NCI-H1436 (cell line): ENCODE data around the gene POLR2E.

Source experiments
- DNase-seq: peaks from one replicate; lab custom pipeline; 2025; lab: John Stamatoyannopoulos, UW

POLR2E gene

GRCh38 chr19:1046836-1047695 is 48.1 kb downstream of the POLR2E start:
- DNase-seq = no peak

DNA sequence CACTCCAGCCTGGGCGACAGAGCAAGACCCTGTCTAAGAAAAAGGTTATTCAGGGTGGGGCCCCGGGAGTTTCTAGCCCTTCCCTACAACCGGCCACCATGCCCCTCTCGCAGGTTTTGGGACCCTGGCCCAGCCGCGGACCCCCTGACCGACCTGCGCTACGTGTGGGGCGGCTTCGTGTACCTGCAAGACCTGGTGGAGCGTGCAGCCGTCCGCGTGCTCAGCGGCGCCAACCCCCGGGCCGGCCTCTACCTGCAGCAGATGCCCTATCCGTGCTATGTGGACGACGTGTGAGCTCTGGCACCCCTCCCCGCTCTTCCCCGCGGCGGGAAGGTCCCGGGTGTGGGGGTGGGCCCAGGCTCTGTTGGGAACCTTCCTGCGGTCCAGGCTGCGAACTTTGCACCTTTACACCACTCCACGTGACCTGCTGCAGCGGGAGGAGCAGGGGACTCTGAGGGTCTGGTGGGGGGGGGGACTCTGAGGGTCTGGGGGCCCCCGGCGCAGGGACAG is 49.0 kb downstream of the POLR2E start:
- no peak for DNase-seq

DNA sequence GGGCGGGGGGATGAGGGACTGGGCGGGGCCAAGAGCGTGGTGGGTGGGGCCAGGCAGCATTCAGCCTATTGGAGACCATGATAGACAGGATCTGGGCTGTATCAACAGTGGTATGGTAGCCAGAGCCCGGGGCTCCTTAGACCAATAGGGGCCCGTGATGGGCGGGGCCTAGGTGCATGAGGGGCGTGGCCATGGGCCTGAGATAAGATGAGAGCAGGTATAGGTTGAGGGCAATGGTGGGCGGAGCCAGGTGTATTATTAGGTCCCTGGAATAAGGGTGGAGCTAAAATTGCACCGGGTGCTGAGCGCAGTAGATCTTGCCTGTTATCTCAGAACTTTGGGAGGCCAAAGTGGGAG is 50.0 kb downstream of the POLR2E start:
- peak; percentile 37 for DNase-seq

- DNase-seq = no peak
These were observed 52.3 kb downstream of the POLR2E start for GRCh38 chr19:1042689-1043511.

DNA sequence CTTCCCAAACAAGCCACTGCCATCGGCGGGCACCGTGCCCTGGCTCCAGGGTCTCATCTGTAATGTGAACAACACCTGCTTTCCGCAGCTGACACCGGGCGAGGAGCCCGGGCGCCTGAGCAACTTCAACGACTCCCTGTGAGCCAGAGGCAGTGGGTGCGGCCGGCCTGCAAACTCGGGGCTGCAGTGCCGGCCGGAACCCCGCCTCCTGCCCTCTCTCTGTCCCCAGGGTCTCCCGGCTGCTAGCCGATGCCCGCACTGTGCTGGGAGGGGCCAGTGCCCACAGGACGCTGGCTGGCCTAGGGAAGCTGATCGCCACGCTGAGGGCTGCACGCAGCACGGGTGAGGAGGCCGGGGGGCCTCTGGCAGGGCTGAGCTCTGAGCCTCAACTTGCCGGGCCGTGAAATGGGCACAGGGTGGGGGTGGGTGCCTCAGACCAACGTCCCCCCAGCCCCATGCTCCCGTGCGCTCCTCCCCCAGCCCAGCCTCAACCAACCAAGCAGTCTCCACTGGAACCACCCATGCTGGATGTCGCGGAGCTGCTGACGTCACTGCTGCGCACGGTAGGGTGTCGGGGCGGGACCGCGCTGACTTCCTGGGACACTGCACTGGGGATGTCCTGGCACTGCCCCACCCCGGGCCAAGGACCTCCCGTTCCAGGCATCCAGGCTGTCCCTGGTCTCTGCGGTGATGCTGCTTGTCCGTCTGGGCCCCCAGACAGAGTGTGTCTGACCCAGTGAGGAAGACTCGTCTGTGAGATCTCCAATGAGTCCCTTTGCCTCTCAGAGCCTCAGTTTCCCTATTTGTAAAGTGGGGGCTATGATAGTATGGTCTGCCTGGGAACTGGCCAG is 53.1 kb downstream of the POLR2E start:
- DNase-seq = no peak

DNA sequence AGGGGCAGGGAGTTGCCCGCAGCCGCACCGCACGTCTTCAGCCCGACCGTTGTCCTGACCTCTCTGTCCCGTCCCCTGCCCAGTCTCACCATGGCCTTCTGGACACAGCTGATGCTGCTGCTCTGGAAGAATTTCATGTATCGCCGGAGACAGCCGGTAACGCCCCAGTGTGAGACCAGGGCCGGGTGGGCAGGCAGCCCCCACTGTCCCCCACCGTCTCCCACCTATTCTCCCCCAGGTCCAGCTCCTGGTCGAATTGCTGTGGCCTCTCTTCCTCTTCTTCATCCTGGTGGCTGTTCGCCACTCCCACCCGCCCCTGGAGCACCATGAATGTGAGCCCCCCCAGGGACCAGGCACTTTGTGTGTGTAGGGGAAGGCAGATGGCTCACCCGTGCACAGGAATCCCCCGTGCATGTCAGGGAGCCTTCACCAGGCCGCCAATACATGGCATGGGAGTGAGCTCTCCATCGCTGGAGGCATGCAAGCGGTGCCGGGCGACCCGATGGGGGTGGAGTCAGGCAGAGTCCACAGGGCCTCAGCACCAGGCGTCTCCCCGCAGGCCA is 53.8 kb downstream of the POLR2E start:
- no peak for DNase-seq

GRCh38 chr19:1040476-1041271 is 54.5 kb downstream of the POLR2E start:
- DNase-seq = peak; percentile 94

DNA sequence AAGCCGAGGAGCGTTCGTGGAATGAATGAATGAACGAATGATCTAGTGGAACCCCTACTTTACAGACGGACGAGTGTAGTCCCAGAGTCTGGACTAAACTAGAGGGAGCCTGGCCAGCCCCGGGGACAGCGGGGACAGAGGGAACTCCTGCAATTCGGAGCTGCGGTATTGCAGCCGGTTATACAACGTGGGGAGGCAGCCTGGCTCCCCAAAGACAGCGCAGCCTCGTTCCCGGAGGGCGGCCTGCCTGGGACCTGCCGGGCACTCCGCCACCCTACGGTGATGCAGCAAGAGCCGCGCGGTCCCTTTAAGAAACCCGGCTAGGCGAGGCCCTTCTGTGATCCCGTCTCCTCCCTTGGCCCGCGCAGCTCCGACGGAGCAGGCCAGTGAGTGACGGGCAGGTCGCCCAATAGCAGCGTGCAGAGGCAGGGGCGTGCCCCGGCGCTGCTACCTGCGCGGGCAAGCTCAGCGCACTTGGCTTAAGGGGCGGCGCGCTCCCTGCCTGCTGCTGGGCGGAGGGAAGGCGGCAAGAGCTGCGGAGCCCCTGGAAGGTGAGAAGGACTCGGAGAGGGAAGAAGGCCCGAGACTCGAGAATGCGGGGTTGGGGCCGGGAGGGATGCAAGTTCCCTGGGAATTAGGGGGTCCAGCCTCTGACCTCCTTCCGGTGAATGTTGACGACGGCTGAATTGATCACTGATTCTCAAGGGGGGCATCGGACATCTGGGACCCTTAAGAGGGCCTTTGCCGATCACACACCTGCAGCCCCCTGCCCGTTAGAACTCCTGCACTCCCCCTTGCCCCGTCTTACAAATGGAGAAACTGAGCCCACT is 55.3 kb downstream of the POLR2E start, which contains the start of gene ABCA7:
Gene ABCA7, plus strand, starts transcription at position 462 of the 830 bp plus-strand sequence. CDS start 1,255 bp downstream, outside the sequence.
- DNase-seq = peak; percentile 97

GRCh38 chr19:1038978-1039645 is 56.1 kb downstream of the POLR2E start:
- no peak for DNase-seq

GRCh38 chr19:1037621-1038064 is 57.5 kb downstream of the POLR2E start:
- no peak for DNase-seq
